Measurements from ENCODE around the gene LMF1. TPM values are rescaled to one million over a fixed set of nuclear protein-coding genes. Genes with fewer than 3 reads are reported as not detected.

Gene LMF1
- total RNA-seq, 1 donor: 35.8 TPM

DNA sequence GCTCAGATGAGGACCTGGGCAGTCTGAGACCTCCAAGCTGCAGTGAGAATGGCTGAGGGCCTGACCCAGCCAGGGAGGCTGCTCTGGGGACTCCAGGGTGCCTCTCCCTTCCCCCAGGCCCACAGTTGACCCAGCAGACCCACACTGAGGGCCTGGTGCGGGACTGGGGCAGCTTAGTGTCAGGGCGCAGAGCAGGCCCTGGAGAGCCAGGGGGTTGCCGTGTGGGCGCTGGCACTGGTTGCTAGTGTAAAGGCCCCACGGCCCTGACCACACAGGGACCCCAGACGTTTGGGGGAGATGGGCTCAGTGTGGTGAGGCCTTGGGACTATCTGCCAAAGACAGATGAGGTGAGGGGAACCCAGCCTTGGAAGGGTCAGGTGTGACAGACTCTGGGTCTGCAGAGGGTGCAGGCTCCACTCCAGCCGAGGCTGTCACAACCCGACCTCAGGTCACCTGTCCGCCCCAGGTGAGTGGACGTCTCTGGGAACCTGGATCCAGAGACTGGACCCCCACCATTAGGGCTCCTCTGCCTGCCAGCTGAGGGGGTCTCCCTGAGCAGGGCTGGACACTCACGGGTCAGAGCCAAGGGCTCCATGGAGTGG is 119.5 kb downstream of the LMF1 start:
- TF ChIP-seq, protein P1, sequence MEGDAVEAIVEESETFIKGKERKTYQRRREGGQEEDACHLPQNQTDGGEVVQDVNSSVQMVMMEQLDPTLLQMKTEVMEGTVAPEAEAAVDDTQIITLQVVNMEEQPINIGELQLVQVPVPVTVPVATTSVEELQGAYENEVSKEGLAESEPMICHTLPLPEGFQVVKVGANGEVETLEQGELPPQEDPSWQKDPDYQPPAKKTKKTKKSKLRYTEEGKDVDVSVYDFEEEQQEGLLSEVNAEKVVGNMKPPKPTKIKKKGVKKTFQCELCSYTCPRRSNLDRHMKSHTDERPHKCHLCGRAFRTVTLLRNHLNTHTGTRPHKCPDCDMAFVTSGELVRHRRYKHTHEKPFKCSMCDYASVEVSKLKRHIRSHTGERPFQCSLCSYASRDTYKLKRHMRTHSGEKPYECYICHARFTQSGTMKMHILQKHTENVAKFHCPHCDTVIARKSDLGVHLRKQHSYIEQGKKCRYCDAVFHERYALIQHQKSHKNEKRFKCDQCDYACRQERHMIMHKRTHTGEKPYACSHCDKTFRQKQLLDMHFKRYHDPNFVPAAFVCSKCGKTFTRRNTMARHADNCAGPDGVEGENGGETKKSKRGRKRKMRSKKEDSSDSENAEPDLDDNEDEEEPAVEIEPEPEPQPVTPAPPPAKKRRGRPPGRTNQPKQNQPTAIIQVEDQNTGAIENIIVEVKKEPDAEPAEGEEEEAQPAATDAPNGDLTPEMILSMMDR (IDR thresholded peaks at IDR 0.05; ENCODE audit: extremely low read depth, low read depth, low read length): no peak
- no peak overlapping the region for H3K4me2 ChIP-seq (ENCODE audit: insufficient read depth, low read length)
- no peak overlapping the region for H2AFZ ChIP-seq (ENCODE audit: low read length)
- no peaks in the 10 kb centered on the region for H3K27me3 ChIP-seq (ENCODE audit: insufficient read depth, low read length)
- H3K4me1 ChIP-seq (ENCODE audit: insufficient read depth, low read length): no peaks in the 10 kb centered on the region
- H3K27ac ChIP-seq (ENCODE audit: low read depth, low read length): no peak overlapping the region
- no peaks in the 10 kb centered on the region for H3K36me3 ChIP-seq (ENCODE audit: insufficient read depth, low read length)
- H3K9me3 ChIP-seq (ENCODE audit: low read depth, low read length): peaks cover 10% of the 10 kb centered on the region
- H3K79me2 ChIP-seq (ENCODE audit: insufficient read depth, low read length): no peaks in the 10 kb centered on the region
- no peaks in the 10 kb centered on the region for H4K20me1 ChIP-seq (ENCODE audit: insufficient read depth, low read length)
- no peak overlapping the region for H3K4me3 ChIP-seq (ENCODE audit: insufficient read depth, low read length)
- peak; percentile 72 for DNase-seq (ENCODE audit: insufficient read length, low spot score, missing footprints)

DNA sequence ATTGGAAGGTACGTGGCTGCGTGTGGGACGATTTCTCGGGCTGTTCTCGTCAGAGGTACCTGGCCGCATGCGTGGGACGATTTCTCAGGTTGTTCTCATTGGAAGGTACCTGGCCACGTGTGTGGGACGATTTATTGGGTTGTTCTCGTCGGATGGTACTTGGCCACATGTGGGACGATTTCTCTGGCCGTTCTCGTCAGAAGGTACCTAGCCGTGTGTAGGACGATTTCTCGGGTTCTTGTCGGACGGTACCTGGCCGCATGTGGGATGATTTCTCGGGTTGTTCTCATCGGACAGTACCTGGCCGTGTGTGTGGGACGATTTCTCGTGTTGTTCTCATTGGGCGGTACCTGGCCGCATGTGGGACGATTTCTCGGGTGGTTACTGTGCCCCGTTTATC is 120.1 kb downstream of the LMF1 start:
- TF ChIP-seq, protein P1 (IDR thresholded peaks at IDR 0.05; ENCODE audit: extremely low read depth, low read depth, low read length): no peak
- Histone ChIP-seq H3K36me3 (ENCODE audit: insufficient read depth, low read length) (no peaks in the 10 kb centered on the region), H3K79me2 (ENCODE audit: insufficient read depth, low read length) (no peaks in the 10 kb centered on the region)

DNA sequence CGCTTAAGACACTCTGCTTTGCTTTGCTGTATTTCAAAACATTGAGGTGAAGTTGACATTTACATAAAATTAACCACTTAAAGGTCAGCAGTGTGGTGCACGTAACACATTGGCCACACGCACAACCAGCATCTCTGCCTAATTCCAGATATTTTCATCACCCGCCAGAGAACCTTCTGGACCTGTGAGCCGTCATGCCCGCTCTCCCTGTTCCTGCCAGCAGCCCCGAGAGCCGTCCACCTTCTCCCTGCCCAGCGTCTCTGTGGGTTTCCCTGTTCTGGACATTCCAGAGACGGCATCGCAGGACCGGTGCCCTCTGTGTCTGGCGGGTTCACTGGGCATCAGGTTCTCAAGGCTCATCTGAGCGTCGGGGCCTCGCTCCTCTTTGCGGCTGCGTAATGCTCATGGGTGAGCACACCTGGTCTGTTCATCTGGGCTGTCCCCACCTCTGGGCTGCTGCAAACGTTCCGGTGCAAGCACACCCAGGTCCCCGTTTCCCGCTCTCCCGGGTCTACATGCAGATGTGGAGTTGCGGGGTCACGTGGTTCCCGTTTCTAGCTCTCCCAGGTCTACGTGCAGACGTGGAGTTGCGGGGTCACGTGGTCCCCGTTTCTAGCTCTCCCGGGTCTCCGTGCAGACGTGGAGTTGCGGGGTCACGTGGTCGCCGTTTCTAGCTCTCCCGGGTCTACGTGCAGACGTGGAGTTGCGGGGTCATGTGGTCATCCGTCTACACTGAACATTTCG is 122.1 kb downstream of the LMF1 start:
- Histone ChIP-seq H3K27me3 (ENCODE audit: insufficient read depth, low read length) (no peaks in the 10 kb centered on the region), H3K4me3 (ENCODE audit: insufficient read depth, low read length) (no peak overlapping the region), H4K20me1 (ENCODE audit: insufficient read depth, low read length) (no peaks in the 10 kb centered on the region), H3K4me2 (ENCODE audit: insufficient read depth, low read length) (no peak overlapping the region), H3K36me3 (ENCODE audit: insufficient read depth, low read length) (no peaks in the 10 kb centered on the region), H3K9me3 (ENCODE audit: low read depth, low read length) (peaks cover 10% of the 10 kb centered on the region), H3K4me1 (ENCODE audit: insufficient read depth, low read length) (no peaks in the 10 kb centered on the region), H2AFZ (ENCODE audit: low read length) (no peak overlapping the region), H3K79me2 (ENCODE audit: insufficient read depth, low read length) (no peaks in the 10 kb centered on the region), H3K27ac (ENCODE audit: low read depth, low read length) (no peak overlapping the region)
- TF ChIP-seq, protein P1 (IDR thresholded peaks at IDR 0.05; ENCODE audit: extremely low read depth, low read depth, low read length): no peak
- peak; percentile 82 for DNase-seq (ENCODE audit: insufficient read length, low spot score, missing footprints)

More for the DNA sequence above, 120.1 kb downstream of the LMF1 start:
- DNase-seq (ENCODE audit: insufficient read length, low spot score, missing footprints): peak; percentile 21
- Histone ChIP-seq H3K4me3 (ENCODE audit: insufficient read depth, low read length) (no peak overlapping the region), H4K20me1 (ENCODE audit: insufficient read depth, low read length) (no peaks in the 10 kb centered on the region), H3K9me3 (ENCODE audit: low read depth, low read length) (peaks cover 10% of the 10 kb centered on the region), H3K27me3 (ENCODE audit: insufficient read depth, low read length) (no peaks in the 10 kb centered on the region), H3K4me1 (ENCODE audit: insufficient read depth, low read length) (no peaks in the 10 kb centered on the region), H3K4me2 (ENCODE audit: insufficient read depth, low read length) (no peak overlapping the region), H2AFZ (ENCODE audit: low read length) (no peak overlapping the region), H3K27ac (ENCODE audit: low read depth, low read length) (no peak overlapping the region)

DNA sequence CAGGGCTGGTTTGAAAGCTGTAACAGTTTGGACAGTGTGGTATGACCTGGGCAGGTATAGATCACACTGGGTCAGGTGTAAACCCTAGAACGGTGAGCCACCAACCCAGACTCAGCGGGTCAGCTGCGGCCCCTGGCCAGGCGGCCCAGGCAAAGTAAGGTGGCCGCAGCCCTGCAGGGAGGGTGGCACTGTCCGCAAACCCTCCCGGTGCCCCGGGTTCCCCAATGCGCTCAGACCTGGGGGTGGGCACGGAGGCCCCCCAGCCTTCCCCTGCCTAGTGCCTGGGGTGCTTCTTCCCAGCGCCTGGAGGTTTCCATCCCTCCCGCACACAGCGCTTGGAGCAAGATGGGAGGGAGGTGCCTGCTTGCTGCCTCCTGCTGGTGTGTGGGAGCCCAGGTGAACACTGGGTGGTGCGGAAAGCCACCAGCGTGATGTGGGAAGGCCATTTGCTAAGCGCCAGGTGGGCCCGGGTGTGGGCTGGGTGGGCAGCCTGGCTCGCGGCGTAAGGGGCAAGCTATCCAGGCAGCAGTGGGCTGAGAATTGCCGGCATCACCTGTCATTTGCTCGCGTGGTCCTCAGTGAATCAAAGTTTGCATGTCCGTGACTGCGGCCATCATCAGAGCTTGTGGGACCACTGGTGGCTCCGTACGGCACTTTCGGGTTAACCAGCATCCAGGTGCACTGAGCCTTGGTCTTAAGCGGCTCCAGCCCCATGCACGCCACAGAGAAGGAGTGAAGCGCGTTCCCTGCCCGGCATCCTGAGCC is 122.9 kb downstream of the LMF1 start:
- DNase-seq (ENCODE audit: insufficient read length, low spot score, missing footprints): peak; percentile 81
- Histone ChIP-seq H4K20me1 (ENCODE audit: insufficient read depth, low read length) (no peaks in the 10 kb centered on the region), H3K27ac (ENCODE audit: low read depth, low read length) (no peak overlapping the region), H3K36me3 (ENCODE audit: insufficient read depth, low read length) (no peaks in the 10 kb centered on the region), H3K4me2 (ENCODE audit: insufficient read depth, low read length) (no peak overlapping the region), H3K9me3 (ENCODE audit: low read depth, low read length) (peaks cover 10% of the 10 kb centered on the region), H3K27me3 (ENCODE audit: insufficient read depth, low read length) (no peaks in the 10 kb centered on the region), H3K4me3 (ENCODE audit: insufficient read depth, low read length) (no peak overlapping the region), H3K4me1 (ENCODE audit: insufficient read depth, low read length) (no peaks in the 10 kb centered on the region), H3K79me2 (ENCODE audit: insufficient read depth, low read length) (no peaks in the 10 kb centered on the region), H2AFZ (ENCODE audit: low read length) (no peak overlapping the region)
- TF ChIP-seq, protein P1 (IDR thresholded peaks at IDR 0.05; ENCODE audit: extremely low read depth, low read depth, low read length): no peak

Measured in osteoblast (primary cell).